SKM-1 (cell line): ENCODE data around the gene COL8A2.

Experiments used
- DNase-seq: peaks from one replicate; lab custom pipeline; 2025; ENCODE audit not compliant: unreplicated experiment; lab: John Stamatoyannopoulos, UW

The COL8A2 gene

GRCh38 chr1:36115200-36115669, 9.8 kb downstream of the COL8A2 start:
- no peak for DNase-seq

DNA sequence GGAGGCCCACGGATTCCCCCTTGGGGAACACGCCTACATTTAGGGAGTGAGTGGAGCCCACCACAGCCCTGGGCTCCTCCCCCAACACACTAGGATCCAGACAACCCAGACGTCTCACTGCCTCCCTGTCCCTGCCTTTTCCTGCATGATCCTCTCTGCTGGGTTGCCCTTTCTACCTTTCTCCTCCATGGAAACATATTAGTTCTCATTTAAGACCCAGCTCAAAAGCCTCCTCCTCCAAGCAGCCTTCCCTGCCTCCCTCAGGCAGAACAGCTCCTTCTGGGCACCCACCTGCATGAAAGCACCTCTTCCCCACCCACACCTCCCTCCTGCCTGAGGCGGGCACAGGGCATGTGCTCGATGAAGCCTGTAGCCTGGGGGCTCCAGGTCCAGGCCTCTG, 10.7 kb downstream of the COL8A2 start:
- no peak for DNase-seq

DNA sequence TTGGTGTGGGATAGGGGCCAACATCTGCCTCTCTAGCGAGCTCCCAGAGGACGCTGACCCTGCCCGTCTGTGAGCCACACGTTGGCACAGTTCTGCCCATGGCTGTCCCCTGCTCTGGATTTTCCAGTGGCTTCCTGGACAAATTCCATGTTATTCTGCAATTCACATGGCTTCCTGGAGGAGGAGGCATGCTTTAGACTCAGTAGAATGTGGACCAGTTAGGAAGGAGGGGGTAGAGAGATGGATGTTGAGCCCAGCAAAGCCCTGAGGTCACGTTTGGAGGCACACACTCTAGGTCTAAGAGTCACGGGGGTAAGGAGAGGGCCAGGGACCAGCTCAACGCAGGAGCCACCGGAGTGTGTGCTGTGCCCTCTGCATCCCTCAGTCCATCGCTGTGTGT, 12.2 kb downstream of the COL8A2 start:
- no peak for DNase-seq

DNA sequence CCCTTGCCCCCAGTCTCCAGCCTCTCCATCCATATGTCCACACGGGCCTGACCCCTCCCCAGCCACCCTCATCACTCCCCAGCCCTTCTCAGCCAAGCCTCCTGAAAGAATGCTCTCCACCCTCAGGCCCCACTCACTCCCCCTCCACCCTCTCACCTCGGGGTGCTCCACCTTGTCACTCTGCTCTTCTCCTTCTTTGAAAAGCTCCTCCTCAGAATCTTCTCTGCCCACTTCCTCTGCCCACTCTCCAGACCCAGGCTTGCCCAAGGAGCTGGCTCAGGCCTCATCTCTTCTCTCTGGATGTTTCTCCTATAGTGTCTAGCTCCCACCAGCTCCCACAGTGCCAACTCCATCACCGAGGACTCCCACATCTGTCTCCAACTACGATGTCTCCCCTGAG, 13.9 kb downstream of the COL8A2 start:
- no peak for DNase-seq

- DNase-seq = no peak
These were observed 15.9 kb downstream of the COL8A2 start for GRCh38 chr1:36109041-36109679.

- no peak for DNase-seq
These were observed 16.7 kb downstream of the COL8A2 start for GRCh38 chr1:36108314-36108713.

DNA sequence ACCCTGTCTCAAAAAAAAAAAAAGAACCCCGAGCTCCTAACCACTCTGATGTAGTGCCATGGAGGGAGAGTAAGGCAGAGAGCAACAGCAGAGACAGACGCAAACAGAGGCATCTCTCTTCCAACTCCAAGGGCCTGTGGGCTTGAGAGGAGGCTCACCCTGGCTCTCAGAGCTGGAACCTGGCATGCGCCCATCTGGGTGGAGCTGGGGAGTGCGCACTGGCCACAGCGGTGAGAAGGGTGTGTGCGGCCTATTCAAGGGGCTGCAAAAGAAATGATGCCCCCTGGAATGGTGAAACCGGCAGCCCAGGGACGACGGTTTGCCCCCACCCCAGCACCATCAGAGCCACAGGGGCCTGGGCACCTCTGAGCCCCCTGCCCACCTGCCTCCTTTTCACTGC, 17.6 kb downstream of the COL8A2 start:
- DNase-seq = no peak

DNA sequence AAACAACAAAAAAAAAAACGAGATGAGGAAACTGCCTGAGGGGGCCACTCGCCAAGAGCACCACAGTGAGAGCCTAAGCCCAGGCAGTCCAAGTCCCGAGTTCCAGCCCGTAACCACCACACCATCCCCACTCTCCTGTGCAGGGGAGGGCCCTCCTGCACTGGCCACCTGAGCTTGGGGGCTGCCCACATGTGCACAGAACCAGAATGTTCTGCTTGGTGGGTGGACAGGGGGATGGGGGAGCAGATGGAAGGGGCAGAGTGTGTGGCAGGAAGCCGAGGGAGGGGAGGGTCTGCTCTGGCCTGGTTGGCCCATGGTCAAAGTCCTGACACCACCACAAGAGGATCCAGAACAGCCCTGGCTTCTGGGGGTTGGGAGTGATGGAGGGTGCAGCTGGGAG, 18.8 kb downstream of the COL8A2 start:
- DNase-seq = no peak

GRCh38 chr1:36101546-36101945, 23.5 kb downstream of the COL8A2 start:
- no peak for DNase-seq

- no peak for DNase-seq
These were observed 24.6 kb downstream of the COL8A2 start for GRCh38 chr1:36100376-36100775.

DNA sequence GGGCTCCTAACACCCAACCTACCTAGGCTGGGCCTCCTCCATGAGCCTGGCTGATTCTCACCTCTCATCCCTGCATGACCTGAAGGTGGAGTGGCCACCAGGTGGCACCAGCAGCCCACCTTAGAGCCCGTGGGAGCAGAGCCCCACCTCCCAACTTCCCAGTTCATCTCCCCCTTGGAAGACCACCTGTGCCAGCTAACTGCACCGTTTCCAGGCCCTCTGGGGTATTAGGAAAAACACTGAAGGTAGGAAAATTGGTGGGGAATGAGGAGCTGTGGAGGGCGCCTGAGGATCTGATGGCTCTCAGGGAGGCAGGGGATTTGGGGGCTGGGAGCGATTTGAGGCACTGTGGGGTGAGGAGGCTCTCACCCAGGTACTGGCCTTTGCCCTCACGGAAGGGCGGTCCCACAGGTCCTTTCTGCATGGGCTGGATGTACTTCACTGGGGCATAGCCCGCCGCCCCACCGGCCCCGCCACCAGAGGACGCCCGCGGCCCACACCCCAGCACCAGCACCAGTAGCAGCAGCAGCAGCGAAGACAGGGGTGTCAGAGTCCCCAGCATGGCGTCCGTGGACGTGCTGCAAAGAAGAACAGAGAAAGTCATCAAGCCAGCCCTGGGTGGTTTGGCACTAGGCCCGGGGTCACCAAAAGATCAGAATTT, 25.2 kb downstream of the COL8A2 start:
- peak; percentile 49 for DNase-seq

DNA sequence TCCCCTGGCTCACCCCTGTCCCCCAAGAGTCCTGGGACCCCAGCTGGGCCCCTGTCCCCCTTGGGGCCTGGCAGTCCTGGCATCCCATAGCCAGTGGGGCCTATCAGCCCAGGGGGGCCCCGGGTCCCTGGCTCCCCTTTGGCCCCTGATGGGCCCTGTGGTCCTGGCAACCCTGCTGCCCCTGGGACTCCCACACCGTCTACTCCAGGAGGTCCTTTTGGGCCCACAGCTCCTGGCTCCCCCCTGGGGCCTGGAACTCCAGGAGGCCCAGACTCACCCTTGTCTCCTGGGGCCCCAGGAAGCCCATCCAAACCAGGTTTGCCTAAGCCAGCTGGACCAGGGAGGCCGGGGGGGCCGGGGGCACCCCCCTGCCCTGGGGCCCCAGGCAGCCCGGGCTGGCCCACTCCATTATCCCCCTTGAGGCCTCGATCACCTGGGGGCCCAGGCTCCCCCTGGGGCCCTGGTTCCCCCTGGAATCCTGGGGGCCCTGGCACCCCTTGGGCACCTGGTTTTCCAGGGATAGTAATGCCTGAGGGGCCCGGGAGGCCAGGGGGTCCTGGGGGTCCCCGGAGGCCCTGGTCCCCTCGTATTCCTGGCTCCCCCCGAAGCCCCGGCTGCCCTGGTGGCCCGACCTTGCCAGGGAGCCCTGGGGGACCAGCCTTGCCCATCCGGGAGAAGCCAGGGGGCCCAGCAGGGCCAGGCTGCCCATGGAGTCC, 26.2 kb downstream of the COL8A2 start:
- no peak for DNase-seq

GRCh38 chr1:36097693-36098585, 27.1 kb downstream of the COL8A2 start:
- DNase-seq = no peak

DNA sequence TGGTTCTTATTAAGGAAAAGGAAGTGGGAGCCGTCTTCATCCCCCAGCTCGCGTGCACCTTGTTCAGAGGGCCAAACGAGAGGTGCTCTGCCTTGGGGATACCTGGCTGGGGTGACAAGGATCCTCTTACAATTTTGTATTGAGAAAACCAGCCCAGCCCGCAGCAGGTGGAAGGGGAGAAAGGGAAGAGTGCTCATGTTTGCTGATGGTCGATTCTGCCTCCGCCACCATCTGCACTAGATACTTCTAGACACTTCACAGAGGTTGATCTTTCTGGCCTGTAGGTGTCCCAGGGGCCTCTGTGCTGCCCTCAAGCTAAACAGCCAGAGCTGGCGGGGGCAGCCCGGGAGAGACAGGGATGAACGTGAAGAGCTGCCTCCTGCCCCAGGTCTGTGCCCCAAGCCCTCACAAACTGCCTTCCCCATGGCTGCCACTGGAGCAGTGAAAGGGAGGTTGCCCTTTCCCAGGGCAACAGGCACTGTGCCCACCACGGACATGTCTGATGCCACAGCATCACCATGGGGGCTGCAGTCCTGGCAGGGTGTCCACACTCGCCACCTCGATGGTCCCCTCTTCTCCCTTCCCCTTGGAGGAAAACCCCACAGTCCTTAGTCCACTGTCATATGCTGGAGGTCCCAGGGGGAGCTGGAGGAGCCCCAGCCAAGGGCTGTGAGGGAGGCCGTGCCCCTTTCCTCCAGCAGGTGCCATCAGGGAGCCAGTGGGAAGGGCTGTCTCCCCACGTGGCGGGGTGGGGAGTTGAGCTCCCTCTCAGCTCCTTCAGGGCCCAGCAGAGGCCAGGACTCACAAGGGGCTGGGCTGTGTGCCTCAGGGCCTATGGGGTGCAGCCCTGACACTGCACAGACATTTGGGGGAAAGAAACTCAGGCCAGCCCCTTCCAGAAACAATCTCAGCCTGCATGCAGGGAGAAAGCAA, 28.3 kb downstream of the COL8A2 start:
- DNase-seq = no peak

DNA sequence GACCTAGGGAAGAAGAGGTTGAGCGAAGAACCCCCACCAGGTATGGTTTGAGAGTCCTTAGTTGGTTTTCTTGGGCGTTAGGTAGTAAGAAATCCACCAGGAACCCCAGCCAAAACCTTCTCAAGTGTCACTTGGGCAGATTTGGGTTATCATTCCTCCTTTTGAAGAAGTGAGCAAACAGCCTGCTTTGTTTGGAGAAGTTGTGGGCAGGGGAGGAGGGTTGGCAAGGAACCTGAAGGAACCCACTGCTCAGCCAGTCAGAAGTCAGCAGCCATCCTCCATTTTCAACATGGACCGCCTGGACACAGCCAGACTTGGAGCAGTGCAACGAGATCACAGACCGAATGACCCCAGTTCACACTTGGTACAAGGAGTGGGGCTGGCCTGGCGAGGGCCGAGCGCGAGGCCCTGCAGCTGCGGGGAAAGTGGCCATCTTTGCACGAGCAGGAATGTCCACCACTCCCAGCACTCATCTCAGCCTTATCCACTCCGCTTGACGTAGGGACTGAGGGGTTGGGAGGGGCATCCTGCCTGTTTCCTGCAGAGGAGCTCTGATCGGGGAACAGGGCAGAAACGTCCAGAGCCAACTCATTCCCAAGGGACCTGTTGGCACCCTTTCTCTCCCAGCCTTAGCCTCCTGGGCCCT, 29.1 kb downstream of the COL8A2 start:
- DNase-seq = peak; percentile 62

DNA sequence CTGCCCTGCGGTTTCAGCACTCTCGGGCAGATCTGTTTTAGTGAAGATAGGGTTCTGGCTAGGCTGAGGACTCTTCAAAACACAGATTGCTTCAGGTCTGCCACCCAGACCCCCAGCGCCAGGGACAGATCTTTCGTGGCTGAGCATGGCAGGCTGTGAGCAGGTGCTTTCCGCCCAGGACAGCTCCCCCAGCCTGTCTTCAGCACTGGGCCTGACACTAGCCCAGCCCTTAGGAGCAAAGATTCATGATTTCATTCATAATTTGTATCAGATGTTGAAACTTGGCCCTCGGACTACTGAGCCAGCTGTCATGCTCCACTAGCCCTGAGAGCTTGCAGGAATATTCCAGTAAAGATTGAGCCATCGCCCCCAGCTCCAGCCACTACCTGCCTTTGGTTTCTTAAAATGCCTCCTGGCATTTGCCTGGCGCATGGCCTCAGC, 30.4 kb downstream of the COL8A2 start:
- DNase-seq = no peak

GRCh38 chr1:36093929-36094328, 31.1 kb downstream of the COL8A2 start:
- no peak for DNase-seq

GRCh38 chr1:36093226-36093625, 31.8 kb downstream of the COL8A2 start:
- DNase-seq = no peak

DNA sequence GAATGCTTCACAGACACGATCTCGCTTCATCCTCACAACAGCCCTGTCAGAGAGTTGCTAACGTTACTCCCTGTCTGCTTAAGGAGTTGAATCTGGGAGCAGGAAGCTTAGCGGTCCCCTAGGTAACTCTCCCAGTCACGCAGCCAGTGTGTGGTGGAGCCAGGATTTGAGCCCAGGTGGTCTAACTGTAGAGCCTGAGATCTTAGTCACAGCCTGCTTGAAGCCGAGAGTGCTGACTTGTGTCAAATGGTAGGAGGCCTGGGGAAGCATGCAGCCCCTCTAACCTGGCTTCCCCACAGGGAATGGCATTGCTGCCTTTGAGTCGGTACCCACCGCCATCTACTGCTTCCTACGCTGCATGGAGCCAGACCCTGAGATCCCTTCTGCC, 32.2 kb downstream of the COL8A2 start:
- DNase-seq = no peak
